EH (cell line): ENCODE data around the gene ROGDI.
A peak's percentile ranks its signal among the peaks of the same experiment; 100 is the strongest.
"Not testable (repeated sequence)": the region's sequence is repeated elsewhere in the genome, so short reads cannot be mapped to it uniquely, and the experiment has no call there.

Source experiments
- DNase-seq: peaks from one replicate; pipeline ENCODE4 v3.0.0-alpha.2; 2015; ENCODE audit warnings: low read depth

The ROGDI gene

DNA sequence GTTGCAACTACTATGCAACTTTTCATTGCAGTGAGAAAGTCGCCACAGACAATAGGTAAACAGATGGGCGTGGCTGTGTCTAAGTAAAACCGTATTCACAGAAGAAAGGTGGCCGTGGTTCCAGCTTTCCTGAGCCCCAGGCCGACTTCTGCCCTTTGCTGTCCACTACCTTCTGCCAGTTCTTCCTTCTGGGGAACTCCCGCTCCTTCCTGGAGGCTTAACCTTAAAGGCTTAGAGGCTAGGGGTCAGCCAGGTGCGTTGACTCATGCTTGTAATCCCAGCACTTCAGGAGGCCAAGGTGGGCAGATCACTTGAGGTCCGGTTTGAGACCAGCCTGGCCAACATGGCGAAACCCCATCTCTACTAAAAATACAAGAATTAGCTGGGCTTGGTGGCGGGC is 12.2 kb downstream of the ROGDI start:
- no peak for DNase-seq

DNA sequence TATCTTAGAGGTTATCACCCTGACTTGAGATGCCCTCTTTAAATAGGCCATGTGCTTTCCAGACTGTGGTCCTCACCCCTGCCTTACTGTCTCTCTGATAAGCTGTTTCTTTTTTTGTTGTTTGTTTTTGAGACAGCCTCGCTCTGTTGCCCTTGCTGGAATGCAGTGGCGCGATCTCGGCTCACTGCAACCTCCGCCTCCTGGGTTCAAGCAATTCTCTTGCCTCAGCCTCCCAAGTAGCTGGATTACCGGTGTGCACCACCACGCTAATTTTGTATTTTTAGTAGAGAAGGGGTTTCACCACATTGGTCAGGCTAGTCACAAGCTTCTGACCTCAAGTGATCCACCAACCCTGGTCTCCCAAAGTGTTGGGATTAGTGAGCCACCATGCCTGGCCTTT is 13.5 kb downstream of the ROGDI start:
- DNase-seq, result no peak

DNA sequence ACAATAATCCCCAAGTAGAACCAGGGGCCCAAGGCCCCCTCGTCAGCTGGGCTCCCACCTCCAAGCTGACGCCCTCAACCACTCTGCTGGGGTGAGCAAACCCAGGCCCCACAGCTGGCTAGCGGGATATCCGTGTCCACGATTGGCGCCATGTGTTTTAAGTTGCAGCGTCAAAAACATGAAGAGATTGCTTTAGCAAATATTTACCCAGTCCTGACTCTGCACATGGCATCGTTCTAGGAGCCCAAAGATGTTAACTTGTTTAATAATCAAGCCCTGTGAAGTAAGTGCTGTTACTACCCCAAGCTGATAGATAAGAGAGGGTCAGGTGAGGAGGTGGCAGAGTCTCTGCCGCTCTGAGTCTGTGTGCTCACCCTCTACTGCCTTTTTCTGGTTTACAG is 13.9 kb downstream of the ROGDI start:
- no peak for DNase-seq

DNA sequence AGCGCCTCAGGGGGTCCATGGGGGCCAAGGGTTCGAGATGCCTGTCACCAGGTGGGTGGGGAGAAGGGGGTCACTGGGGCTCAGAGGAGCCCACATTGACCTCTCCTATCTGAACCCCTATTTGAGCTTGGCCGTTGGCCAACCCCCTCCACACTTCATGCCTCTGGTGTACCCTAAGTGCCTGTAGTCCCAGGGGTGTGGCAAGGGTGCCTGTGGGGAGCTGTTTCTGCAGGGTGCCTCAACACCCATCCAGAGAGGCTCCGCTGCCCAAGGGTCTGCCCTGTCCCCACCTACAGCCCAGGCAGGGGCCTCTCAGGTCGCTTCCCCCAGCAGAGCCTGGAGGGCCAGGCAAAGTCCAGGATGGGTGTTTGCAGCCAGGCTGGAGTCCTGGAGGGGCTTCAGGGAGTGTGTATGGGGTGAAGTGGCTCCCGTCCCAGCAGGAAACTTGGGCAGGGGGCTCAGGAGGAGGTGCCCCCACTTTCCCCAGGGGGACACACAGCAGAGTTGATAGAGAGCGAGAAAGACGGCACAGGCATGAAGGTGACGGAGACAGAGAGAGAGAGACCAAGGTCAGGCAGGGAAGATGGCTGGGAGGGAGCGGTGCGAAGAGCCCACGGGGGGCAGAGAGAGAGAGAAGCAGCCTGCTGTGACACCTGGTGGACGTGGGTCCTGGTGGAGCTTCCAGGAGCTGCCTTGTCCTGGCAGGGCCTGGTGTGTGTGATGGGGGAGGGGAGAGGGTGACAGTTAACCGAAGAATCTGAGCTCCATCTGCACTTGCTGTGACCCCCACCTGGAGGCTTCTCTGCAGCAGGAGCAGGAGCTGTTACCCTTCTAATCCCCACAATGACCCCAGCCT is 14.6 kb downstream of the ROGDI start, which contains the start of gene SEPTIN12:
TSS of gene SEPTIN12 (minus strand) at position 719 of the 856 bp plus-strand sequence. CDS start at position 19, 700 bp downstream.
- no peak for DNase-seq

DNA sequence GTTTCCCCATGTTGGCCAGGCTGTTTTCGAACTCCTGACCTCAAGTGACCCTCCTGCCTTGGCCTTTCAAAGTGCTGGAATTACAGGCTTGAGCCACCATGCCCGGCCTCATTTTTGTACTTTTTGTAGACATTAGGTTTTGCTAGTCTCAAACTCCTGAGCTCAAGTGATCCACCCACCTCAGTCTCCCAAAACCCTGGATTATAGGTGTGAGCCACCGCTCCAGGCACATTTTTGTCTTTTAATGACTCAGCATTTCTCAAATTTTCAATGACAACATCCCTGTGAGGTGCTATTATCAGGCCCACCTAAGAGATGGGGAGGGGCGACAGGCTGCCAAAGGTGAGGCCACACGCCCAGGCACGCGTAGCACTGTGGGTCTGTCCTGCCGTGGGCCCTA is 15.4 kb downstream of the ROGDI start:
- DNase-seq, result no peak

DNA sequence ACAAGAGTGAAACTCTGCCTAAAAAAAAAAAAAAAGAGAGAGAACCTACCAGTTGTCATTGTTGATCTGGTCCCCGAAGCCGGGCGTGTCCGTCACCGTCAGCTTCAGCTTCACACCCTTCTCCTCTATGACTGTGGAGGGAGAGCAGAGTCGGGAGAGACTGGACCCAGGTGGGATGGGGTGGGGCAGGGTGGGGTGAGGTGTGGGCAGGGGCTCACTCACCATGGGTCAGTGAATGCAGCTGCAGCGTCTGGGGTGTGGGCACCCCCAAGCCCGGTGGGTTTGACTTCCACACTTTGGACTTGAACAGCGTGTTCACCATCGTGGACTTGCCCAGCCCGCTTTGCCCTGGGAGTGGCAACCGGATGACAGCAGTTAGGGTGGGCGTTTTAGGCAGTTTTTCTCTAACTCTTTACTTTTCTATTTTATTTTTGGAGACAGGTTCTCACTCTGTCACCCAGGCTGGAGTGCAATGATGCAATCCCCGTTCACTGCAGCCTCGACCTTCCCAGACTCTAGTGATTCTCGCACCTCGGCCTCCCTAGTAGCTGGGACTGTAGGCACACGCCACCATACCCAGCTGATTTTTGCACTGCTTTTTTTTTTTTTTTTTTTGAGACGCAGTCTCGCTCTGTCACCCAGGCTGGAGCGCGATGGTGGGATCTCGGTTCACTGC is 16.5 kb downstream of the ROGDI start:
- DNase-seq, result no peak

DNA sequence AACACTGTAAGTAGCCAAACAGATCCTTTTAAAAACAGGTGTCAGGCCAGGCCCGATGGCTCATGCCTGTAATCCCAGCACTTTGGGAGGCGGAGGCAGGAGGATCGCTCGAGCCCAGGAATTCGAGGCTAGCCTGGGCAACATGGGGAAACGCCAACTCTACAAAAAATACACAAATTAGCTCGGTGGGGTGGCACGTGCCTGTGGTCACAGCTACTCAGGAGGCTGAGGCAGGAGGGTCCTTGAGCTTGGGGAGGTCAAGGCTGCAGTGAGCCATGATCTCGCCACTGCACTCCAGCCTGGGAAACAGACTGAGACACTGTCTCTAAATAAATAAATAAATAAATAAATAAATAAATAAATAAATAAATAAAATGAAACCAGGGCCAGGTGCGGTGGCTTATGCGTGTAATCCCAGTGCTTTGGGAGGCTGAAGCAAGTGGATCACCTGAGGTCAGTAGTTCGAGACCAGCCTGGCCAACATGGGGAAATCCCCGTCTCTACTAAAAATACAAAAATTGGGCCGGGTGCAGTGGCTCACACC is 17.9 kb downstream of the ROGDI start:
- DNase-seq, result not testable (repeated sequence)

DNA sequence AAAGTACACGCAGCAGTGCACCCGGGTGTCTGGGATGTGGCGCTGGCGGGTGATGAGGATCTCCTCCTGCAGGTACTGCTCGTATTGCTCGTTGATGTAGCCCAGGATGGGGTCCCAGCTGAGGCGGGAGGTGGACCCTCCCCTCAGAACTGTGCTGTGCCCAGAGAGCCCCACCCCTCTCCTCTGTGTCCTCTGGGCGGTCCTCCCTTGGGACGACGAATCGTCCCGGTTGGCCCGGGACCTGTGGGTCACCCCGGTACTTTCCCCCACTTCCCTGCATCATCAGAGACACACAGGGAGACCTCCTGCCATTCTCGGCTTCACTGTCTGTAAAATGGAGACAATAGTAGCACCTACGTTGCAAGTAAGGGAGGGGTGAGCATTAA is 18.5 kb downstream of the ROGDI start:
- no peak for DNase-seq

DNA sequence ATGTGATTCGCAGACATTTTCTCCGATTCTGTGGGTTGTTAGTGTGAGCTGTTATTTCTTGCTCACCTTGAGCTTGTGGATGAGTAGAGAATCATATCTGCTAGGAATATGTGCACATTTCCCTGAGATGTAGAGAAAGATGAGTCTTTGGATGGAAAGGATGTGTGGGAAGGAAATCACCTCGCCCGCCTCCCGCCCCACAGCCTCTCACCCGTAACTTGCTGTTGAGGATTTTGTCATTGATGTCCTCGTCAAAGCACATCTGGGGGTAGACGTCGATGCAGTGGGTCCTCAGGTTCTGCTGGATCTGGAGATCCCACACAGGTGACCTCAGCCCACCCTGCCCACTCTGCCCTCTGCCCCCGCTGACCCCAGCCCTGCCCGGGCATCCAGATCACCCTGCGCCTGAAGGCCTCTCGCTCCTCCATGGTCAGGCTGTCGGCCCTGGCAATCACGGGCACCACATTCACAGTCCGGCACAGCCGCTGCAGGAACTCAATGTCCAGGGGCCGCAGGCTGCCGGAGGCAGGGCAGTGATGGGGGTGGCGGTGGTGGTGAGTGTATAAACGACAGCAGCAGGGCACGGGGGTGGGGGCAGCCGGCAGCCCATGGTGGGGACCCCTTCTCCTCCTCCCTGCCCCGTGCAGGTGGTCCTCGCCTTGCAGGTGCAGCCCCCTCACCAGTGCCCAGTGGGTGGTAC is 19.0 kb downstream of the ROGDI start:
- DNase-seq, result no peak

DNA sequence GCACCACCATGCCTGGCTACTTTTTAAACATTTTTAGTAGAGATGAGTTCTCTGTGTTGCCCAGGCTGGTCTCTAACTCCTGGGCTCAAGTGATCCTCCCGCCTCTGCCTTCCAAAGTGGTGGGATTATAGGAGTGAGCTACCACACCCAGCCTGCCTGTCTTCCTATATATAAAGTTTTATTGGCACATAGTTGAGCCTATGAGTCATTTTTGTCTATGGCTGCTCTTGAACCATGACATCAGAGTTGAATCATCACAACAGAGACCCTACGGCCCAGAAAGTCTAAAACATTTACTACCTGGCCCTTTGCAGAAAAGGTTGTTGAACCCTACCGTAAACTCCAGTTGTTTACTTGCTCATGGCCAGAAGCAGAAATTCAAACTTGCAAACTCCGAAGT is 22.2 kb downstream of the ROGDI start:
- DNase-seq, result peak; percentile 40

DNA sequence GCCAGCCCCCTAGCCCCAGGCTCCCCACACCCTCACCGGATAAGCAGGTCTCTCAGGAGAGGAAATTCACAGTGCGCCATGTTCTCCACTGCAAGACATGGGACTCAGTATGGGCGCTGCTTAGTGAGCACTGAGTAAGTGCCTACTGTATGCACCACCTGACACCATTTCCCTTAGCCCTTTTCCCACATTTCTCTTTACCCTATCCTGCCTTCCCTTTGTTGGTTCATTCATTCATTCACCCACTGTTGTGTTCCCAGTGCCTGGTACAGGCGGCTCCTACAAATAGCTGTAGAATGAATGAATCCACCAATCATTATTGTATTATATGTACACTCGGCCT is 24.4 kb downstream of the ROGDI start:
- no peak for DNase-seq

DNA sequence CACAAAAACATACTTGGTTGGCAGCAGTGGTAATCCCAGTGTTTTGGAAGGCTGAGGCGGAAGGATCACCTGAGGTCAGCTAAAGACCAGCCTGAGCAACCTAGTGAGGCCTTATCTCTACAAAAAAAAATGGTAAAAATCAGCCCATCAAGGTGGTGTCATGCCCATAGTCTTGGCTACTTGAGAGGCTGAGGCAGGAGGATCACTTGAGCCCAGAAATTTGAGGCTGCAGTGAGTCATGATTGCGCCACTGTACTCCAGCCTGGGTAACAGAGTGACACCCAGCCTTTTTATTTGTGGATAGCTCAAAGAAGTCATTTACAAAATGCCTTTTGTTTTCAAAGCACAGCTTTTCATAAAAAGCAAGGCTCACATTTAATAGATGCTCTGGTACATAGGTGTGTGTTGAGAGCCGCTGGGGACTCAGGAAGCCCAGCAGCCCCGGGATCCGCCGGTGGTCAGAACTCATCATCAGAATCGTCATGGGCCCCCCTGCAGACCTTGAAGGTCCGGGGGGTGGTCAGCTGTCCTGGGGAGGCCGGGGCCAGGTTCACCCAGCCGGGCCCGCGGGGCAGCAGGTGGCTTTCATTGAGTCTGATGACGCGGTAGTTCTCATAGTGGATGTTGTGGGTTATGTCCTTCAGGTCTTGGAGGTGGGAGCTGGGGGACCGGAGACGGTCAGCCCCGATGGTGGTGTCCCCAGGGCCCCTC is 24.9 kb downstream of the ROGDI start:
- DNase-seq, result no peak

DNA sequence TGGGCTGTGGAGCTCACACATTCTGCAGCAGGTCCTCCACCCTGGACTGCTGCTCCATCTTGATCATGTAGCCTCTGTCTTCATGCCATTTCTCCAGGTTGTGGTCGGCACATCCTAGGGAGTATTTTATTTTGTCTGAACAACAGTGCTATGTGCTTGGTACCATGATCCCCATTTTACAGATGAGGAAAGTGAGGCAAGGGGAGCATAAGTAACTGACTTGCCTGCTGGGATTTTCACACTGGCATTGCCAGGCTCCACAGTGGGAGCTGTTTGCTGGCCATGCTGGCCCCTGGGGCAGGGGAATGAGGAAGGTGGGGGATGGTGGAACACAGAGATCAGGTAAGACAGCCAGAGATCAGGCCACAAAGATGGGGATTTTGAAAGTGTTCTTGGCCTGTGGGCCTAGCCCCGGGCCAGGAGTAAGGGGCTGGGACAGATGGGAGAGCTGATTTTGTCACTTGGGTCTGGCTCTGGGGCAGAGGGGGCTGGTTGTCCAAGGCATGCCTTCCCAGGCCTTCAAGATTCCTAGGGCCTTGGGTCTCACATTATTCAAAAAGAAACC is 26.2 kb downstream of the ROGDI start:
- no peak for DNase-seq

DNA sequence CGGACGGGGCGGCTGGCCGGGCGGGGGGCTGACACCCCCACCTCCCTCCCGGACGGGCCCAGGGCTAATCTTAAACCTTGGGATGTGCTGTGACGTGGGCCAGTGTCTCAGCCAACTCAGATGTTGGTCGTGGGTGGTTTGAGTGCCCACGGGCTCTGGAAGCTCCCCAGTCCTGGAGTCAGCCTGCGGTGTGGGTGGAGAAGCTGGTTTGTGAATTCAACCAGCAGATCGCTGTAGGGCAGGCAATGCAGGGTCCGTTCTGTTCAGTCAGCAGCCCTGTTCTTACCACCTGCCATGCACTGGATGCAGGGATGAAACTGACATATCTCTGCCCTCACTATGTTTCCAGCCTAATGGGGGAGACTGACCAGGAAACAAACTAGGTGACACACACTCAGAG is 27.4 kb downstream of the ROGDI start:
- DNase-seq, result no peak

DNA sequence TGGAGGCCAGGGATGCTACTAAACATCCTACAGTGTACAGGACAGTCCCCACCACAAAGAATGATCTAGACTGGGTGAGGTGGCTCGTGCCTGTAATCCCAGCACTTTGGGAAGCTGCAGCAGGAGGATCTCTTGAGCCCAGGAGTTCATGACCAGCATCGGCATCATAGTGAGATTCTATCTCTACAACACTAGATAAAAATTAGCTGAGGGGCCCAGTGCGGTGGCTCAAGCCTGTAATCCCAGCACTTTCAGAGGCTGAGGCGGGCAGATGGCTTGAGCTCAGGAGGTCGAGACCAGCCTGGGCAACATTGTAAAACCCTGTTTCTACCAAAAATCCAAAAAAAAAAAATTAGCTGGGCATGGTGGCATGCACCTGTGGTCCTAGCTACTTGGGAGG is 30.1 kb downstream of the ROGDI start:
- no peak for DNase-seq

DNA sequence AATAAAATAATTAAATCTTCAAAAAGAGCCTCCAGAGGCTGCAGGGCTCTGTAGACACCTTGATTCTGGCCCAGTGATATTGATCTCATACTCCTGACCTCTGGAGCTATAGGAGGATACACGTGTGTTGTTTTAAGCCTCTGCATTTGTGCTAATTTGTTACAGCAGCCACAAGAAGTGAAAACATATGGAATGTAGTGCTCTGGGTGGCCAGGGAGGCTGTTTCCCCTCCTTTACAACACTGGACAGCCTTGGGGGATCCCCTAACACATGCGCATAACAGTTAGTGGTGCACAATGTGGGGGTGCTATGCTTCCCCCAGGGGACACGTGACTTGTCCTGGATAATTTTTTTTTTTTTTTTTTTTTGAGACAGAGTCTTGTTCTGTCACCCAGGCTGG is 30.8 kb downstream of the ROGDI start:
- DNase-seq, result no peak

DNA sequence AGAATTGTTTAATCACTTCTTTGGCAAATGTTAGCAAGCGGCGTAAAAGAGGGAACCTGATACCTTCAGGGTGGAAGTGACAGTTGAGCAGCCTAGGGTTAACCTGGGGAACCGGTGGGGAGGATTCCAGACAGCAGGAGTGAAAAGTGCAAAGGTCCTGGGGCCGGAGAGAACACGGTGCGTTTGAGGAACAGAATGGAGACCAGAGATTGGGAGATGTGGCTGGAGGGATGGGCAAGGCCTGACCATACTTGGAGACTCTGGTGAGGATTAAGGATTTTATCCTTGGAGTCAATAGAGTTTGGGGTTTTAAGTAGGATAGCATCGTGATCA is 33.2 kb downstream of the ROGDI start:
- DNase-seq, result no peak

DNA sequence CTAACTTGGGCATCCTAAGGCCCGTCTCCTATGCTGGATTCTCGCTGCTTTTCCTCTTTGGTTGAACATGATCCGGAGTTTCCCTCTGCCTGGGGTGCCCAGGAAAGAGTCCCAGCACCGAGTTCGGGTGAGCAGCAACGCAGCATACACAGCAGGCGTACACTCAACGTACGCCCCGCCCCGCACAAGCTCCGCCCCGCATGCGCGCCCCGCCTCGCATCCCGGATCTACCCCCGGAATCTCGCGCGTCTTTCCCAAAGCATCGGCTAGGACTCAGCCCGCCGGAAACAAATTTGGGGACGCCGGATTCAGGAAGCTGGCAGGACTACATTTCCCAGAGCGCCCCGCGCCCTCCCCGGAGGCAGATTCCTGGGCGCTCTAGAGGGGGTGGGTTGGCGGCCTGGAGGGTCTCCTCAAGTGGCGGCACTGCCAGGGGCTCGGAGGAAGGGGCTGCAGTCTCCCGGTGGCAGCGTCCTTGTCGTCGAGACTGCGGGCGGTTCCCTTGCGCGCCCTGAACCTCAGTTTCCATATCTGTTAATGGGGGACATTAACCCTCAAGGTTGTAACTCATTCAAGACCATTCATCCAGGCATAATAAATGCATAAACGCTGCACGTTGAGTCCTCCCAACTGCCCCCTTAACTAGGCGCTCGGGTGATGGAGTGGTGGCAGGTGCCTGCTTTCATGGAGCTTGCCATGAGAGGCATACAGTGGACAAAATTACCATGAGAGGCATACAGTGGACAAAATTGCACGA is 33.7 kb downstream of the ROGDI start:
- DNase-seq, result peak; percentile 96

DNA sequence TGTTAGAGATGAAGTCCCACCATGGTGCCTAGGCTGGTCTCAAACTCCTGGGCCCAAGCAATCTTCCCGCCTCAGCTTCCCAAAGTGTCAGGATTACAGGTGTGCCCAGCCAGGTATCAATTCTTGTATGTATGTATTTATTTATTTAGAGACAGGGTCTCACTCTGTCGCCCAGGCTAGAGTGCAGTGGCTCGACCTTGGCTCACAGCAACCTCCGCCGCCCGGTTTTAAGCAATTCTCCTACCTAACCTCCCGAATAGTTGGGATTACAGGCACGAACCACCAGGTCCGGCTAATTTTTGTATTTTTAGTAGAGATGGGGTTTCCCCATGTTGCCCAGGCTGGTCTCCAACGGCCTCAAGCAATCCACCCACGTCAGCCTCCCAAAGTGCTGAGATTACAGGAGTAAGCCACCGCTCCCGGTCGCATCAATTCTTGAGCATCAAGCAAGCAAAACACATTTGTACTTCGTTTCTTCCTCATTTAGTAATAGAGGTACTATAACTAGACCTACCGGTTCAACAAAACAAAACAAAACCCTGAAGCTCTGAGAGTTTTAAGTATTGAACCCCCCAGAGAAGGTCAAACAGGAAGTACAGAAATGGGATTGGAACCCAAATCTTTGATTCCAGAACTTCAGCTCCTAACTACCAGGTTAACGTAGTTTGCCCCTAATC is 34.4 kb downstream of the ROGDI start:
- DNase-seq, result peak; percentile 38

DNA sequence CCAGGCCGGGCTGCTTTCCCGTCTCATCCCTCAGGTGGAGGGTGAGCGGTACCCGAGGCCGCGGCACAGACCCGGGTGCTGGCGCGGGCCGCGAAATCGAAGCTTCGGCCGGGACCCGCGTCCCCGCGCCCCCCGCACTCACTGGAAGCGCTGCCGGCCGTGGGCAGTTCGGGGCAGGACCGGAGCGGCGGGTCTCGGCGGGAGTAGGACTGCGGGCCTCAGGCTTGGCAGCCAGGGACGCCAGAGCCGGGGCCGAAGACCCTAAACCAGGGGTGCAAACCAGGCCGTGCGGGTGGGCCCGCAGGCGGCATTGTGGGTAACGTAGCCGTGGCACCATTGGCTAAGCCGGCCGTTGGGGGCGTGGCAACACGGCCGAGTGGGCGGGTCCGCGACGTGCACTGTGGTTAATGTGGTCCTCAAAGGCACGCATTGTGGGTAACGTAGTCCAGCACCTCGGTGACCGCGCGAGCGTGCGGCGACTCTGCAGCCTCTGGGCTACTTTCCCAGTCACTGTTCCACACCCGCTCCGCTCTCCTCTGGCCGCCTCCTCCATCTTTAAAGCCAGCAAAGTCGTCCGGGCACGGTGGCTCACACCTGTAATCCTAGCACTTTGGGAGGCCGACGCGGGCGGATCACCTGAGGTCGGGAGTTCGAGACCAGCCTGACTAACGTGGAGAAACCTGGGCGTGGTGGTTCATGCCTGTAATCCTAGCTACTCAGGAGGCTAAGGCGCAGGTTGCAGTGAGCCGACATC is 35.4 kb downstream of the ROGDI start, which contains the start of gene ZNF500:
TSS of gene ZNF500 (minus strand) at position 288 of the 754 bp plus-strand sequence. CDS start 1,184 bp downstream, outside the sequence.
- peak; percentile 96 for DNase-seq
